ENCODE data around the gene AMD1.

The AMD1 gene

DNA sequence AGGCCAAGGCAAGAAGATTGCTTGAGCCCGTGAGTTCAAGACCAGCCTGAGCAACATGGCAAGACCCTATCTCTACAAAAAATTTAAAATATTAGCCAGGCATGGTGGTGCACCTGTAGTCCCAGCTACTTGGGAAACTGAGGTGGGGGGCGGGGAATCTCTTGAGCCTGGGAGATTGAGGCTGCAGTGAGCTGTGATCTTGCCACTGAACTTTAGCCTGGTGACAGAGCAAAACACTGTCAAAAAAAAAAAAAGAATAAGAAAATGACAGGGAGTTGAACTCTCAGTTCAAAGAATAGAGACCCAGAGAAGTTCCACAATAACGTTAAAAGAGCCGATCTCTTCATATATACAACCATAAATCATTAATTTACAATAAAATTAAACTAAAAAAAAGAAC is 24.8 kb upstream of the AMD1 start:
- no peaks in the 10 kb centered on the region for H3K27me3 ChIP-seq (ENCODE audit: insufficient read depth, insufficient read length)
- no peaks in the 10 kb centered on the region for H3K9me3 ChIP-seq (ENCODE audit: insufficient read depth, low read length)
- no peak for TF ChIP-seq SUZ12 (IDR thresholded peaks at IDR 0.05; ENCODE audit: extremely low read depth, insufficient read depth, insufficient read length)
- TF ChIP-seq YY1 (IDR thresholded peaks at IDR 0.05; ENCODE audit: insufficient read depth, insufficient read length), result no peak
- no peak for TF ChIP-seq ZNF274 (IDR thresholded peaks at IDR 0.05; ENCODE audit: low read depth, low read length)
- no peak overlapping the region for H3K9ac ChIP-seq (ENCODE audit: insufficient read length, low read depth)
- H3K36me3 ChIP-seq (ENCODE audit: insufficient read depth, insufficient read length, low read length), result no peaks in the 10 kb centered on the region
- no peaks in the 10 kb centered on the region for H3K4me1 ChIP-seq (ENCODE audit: insufficient read depth, insufficient read length)
- no peak for DNase-seq (ENCODE audit: low read depth, low spot score)
- no peak overlapping the region for H3K4me3 ChIP-seq (ENCODE audit: insufficient read length, low read depth)

DNA sequence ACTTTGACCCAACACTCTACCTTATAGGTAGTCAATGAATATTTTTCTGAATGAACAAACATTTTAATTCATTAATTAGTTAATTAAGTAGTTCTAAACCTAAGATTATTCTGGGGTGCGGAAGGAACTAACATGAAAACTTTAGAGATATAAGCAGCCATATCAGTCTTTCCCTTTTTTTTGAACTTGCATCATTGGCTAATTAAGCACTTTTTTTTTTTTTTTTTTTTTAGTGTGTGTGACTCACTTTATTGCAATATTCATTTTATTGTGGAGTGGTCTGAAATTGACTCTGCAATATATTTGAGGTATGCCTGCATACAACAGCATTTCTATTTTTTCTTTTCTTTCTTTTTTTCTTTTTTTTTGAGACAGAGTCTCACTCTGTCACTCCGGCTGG is 21.8 kb upstream of the AMD1 start:
- Histone ChIP-seq H3K4me1 (ENCODE audit: insufficient read depth, insufficient read length) (no peaks in the 10 kb centered on the region), H3K9ac (ENCODE audit: insufficient read length, low read depth) (no peak overlapping the region), H3K27me3 (ENCODE audit: insufficient read depth, insufficient read length) (no peaks in the 10 kb centered on the region), H3K4me3 (ENCODE audit: insufficient read length, low read depth) (no peak overlapping the region), H3K36me3 (ENCODE audit: insufficient read depth, insufficient read length, low read length) (no peaks in the 10 kb centered on the region), H3K9me3 (ENCODE audit: insufficient read depth, low read length) (no peaks in the 10 kb centered on the region)
- TF ChIP-seq ZNF274 (IDR thresholded peaks at IDR 0.05; ENCODE audit: low read depth, low read length) (no peak), SUZ12 (IDR thresholded peaks at IDR 0.05; ENCODE audit: extremely low read depth, insufficient read depth, insufficient read length) (no peak), YY1 (IDR thresholded peaks at IDR 0.05; ENCODE audit: insufficient read depth, insufficient read length) (no peak)
- no peak for DNase-seq (ENCODE audit: low read depth, low spot score)

DNA sequence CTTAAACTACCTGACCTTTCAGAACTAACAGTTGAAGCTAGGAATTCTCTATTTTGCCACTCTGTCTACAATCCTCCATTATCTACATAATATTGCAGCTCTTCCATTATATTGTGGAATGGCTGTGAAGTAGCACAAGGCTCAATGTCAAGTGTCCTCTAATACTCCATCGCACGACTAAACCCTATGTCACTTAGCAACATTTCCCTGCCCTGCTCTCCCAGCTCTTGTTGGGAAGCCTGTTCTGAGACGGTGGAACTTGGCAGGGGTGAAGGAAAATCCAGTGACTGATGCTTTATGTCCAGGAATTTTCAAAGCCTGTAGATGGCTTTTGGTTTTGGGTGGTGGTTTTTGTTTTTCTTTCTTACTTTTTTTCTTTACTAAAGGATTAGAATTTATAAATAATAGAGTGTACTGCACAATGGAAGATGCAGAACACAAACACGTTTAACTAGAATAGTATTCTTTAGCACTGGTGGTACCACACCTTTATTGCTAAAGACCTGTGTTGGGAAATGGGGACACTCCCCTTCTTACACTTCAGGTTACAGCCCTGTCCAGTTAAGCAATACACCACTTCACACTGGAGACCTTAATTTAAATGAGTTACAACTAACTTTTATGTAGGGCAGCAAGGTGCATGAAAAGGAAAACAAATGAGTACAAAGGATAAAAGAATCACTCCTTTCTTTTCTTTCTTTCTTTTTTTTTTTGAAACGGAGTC is 20.7 kb upstream of the AMD1 start:
- Histone ChIP-seq H3K4me3 (ENCODE audit: insufficient read length, low read depth) (no peak overlapping the region), H3K27me3 (ENCODE audit: insufficient read depth, insufficient read length) (no peaks in the 10 kb centered on the region), H3K4me1 (ENCODE audit: insufficient read depth, insufficient read length) (no peaks in the 10 kb centered on the region), H3K36me3 (ENCODE audit: insufficient read depth, insufficient read length, low read length) (no peaks in the 10 kb centered on the region), H3K9ac (ENCODE audit: insufficient read length, low read depth) (no peak overlapping the region), H3K9me3 (ENCODE audit: insufficient read depth, low read length) (no peaks in the 10 kb centered on the region)
- TF ChIP-seq YY1 (IDR thresholded peaks at IDR 0.05; ENCODE audit: insufficient read depth, insufficient read length) (no peak), ZNF274 (IDR thresholded peaks at IDR 0.05; ENCODE audit: low read depth, low read length) (no peak)
- DNase-seq (ENCODE audit: low read depth, low spot score), result no peak

DNA sequence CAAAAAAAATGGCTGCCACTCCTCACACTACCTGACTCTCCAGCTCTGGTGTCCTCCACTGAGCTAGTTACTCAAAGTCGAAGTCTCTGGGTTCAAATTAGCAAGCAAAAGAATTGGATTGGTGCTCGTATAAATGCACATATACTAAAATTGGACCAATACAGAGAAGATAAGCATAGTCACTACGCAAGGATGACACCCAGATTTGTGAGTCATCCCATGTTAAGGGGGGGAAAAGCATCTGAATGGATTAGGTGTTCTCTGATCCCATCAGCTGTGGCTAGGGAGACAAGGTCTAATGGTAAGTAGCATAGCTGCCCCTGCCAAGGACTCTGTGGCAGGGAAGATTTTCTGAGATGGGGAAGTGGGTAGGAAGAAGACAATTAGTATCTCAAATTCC is 18.3 kb upstream of the AMD1 start:
- DNase-seq (ENCODE audit: low read depth, low spot score), result no peak
- H3K4me1 ChIP-seq (ENCODE audit: insufficient read depth, insufficient read length), result no peaks in the 10 kb centered on the region

DNA sequence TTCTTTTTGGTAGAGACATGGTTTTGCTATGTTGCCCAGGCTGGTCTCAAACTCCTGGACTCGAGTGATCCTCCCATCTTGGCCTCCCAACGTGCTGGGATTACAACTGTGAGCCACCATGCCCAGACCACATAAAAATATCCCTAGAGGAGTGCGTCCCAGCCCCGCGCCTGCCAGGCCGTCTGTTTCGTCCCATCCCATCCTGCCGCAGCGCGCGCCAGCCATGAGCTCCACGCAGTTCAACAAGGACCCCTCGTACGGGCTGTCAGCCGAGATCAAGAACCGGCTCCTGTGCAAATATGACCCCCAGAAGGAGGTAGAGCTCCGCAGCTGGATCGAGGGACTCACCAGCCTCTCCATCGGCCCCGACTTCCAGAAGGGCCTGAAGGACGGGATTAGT is 16.6 kb upstream of the AMD1 start:
- no peak for DNase-seq (ENCODE audit: low read depth, low spot score)
- TF ChIP-seq SUZ12 (IDR thresholded peaks at IDR 0.05; ENCODE audit: extremely low read depth, insufficient read depth, insufficient read length) (no peak), YY1 (IDR thresholded peaks at IDR 0.05; ENCODE audit: insufficient read depth, insufficient read length) (no peak), ZNF274 (IDR thresholded peaks at IDR 0.05; ENCODE audit: low read depth, low read length) (no peak)
- Histone ChIP-seq H3K4me1 (ENCODE audit: insufficient read depth, insufficient read length) (no peaks in the 10 kb centered on the region), H3K27me3 (ENCODE audit: insufficient read depth, insufficient read length) (no peaks in the 10 kb centered on the region), H3K9me3 (ENCODE audit: insufficient read depth, low read length) (no peaks in the 10 kb centered on the region), H3K9ac (ENCODE audit: insufficient read length, low read depth) (no peak overlapping the region), H3K4me3 (ENCODE audit: insufficient read length, low read depth) (no peak overlapping the region), H3K36me3 (ENCODE audit: insufficient read depth, insufficient read length, low read length) (no peaks in the 10 kb centered on the region)

More for the DNA sequence above, 18.3 kb upstream of the AMD1 start:
- Histone ChIP-seq H3K9me3 (ENCODE audit: insufficient read depth, low read length) (no peaks in the 10 kb centered on the region), H3K27me3 (ENCODE audit: insufficient read depth, insufficient read length) (no peaks in the 10 kb centered on the region), H3K36me3 (ENCODE audit: insufficient read depth, insufficient read length, low read length) (no peaks in the 10 kb centered on the region), H3K4me3 (ENCODE audit: insufficient read length, low read depth) (no peak overlapping the region), H3K9ac (ENCODE audit: insufficient read length, low read depth) (no peak overlapping the region)
- no peak for TF ChIP-seq ZNF274 (IDR thresholded peaks at IDR 0.05; ENCODE audit: low read depth, low read length)
- TF ChIP-seq SUZ12 (IDR thresholded peaks at IDR 0.05; ENCODE audit: extremely low read depth, insufficient read depth, insufficient read length), result no peak
- no peak for TF ChIP-seq YY1 (IDR thresholded peaks at IDR 0.05; ENCODE audit: insufficient read depth, insufficient read length)

DNA sequence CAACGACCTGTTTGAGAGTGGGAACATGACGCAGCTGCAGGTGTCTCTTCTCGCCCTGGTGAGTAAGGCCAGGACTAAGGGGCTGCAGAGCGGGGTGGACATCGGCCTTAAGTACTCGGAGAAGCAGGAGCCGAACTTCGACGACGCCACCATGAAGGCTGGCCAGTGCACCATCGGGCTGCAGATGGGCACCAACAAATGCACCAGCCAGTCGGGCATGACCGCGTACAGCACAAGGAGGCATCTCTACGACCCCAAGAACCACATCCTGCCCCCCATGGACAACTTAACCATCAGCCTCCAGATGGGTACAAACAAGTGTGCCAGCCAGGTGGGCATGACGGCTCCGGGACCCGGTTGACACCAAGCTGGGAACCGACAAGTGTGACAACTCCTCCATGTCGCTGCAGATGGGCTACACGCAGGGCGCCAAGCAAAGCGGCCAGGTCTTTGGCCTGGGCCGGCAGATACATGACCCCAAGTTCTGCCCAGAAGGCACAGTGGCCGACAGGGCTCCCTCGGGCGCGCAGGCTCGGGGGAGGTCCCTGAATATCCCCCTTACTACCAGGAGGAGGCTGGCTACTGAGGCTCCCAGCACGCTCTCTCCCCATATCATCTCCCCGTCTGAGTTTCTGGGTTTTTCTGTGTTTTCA is 15.9 kb upstream of the AMD1 start:
- TF ChIP-seq YY1 (IDR thresholded peaks at IDR 0.05; ENCODE audit: insufficient read depth, insufficient read length) (no peak), ZNF274 (IDR thresholded peaks at IDR 0.05; ENCODE audit: low read depth, low read length) (no peak)
- Histone ChIP-seq H3K36me3 (ENCODE audit: insufficient read depth, insufficient read length, low read length) (no peaks in the 10 kb centered on the region), H3K9ac (ENCODE audit: insufficient read length, low read depth) (no peak overlapping the region), H3K4me1 (ENCODE audit: insufficient read depth, insufficient read length) (no peaks in the 10 kb centered on the region), H3K27me3 (ENCODE audit: insufficient read depth, insufficient read length) (no peaks in the 10 kb centered on the region), H3K4me3 (ENCODE audit: insufficient read length, low read depth) (no peak overlapping the region), H3K9me3 (ENCODE audit: insufficient read depth, low read length) (no peaks in the 10 kb centered on the region)
- DNase-seq (ENCODE audit: low read depth, low spot score), result no peak

DNA sequence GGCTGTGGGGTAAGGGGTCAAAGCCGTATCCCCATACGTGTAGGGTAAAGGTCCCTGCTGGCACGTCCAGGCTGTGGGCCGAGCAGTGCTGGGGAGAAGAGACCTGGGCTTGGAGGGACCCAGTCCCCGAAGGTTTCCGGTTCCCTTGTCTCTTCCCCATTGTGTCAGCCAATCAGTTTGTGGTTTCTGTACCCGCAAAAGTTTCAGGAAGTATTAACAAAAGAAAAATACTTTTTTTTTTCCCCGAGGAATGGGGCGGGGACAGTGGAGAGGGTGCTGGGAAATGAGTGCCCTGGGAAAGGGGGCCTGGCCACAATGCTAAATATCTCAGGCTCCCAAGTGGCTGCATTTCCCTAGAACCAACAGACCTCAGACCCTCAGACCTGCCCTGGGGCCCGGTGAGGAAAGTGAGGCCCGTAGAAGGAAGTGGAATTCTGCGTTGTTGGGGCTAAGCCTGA is 15.2 kb upstream of the AMD1 start:
- no peak overlapping the region for H3K9ac ChIP-seq (ENCODE audit: insufficient read length, low read depth)
- no peaks in the 10 kb centered on the region for H3K4me1 ChIP-seq (ENCODE audit: insufficient read depth, insufficient read length)
- H3K27me3 ChIP-seq (ENCODE audit: insufficient read depth, insufficient read length), result no peaks in the 10 kb centered on the region
- TF ChIP-seq SUZ12 (IDR thresholded peaks at IDR 0.05; ENCODE audit: extremely low read depth, insufficient read depth, insufficient read length) (no peak), YY1 (IDR thresholded peaks at IDR 0.05; ENCODE audit: insufficient read depth, insufficient read length) (no peak), ZNF274 (IDR thresholded peaks at IDR 0.05; ENCODE audit: low read depth, low read length) (no peak)
- no peaks in the 10 kb centered on the region for H3K36me3 ChIP-seq (ENCODE audit: insufficient read depth, insufficient read length, low read length)
- H3K4me3 ChIP-seq (ENCODE audit: insufficient read length, low read depth), result no peak overlapping the region
- no peak for DNase-seq (ENCODE audit: low read depth, low spot score)
- H3K9me3 ChIP-seq (ENCODE audit: insufficient read depth, low read length), result no peaks in the 10 kb centered on the region
